NCI-H2227 treated with DMSO at 0.1 percent for 48 hours (cell line): Measurements from ENCODE around the gene PRRG3.
"Not testable (repeated sequence)": the region's sequence is repeated elsewhere in the genome, so short reads cannot be mapped to it uniquely, and the experiment has no call there.

Experiments used
- DNase-seq: peaks from one replicate; lab custom pipeline; 2025; lab: John Stamatoyannopoulos, UW

The PRRG3 gene

GRCh38 chrX:151694661-151695582 lies at the start of gene PRRG3:
TSS of gene PRRG3 (plus strand) at chrX:151695458. CDS start at chrX:151698815, 3,357 bp downstream.
- DNase-seq: no peak

DNA sequence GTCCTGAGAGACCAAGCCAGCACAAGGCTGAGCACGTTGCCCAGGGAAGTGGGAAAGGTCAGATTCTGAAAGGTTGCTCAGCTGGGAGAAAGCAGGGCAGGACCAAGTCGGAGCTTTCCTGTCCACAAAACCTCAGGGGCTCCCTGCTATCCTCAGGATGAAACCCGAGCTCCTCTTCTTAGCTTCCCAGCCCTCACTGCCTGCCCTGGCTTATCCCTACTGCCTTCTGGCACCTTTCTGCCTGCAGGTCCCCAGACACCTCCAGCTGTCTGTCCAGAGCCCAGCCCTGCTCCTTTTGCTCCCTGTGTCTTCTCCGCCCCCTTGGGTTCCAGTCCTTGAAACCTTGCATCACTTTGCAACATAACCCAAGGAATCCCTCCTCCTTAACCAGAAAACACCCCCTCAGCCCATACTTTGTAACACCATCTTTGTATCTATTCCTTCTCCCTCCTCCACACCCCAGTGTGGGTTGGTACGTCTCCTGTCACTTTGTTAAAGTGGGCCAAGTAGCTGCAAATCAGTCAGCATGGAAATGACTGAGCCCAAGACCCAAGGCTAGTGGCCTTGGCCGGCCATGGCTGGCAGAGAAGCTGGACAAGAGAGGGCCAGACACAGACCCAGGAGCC lies 20.0 kb upstream of the PRRG3 start:
- no peak for DNase-seq

DNA sequence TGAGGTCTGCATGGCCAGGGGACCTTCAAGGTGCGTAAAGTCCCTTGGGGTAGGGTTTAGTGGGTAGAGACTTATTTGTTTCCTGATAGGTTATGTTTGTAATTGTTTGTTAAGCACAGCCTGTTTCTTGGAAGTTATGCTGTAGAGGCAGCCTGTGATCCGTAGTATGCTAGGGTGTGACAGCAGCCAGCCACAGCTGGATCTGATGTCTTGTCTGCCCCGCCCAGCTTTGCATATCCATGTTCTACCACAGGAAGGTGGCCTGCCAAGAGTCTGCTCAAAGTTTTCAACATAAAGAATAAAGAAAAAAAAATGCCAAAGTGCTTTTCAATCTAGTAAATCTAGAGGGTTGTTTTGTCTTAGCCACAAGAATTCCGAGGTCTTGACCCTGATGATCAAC lies 19.1 kb upstream of the PRRG3 start:
- no peak for DNase-seq

- no peak for DNase-seq
These were observed 15.4 kb upstream of the PRRG3 start for GRCh38 chrX:151679798-151680402.

DNA sequence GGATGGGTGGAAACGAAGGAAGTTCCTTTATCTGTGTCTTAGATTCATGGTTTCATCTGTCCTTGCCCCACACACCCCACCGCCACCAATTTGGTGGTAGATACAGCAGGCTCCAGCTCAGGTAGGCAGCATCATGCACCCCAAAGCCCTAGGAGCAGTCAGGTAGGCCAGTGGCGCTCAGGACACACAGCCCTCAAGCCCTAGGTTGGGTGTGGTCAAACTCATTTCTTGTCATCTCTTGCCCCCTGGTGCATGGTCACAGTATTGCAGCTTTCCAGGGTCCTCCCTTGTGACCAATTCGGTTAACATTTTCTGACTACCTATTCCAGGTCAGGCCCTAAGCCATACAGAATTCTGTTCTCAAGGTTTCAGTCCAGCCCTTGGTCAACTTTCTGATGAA lies 14.5 kb upstream of the PRRG3 start:
- no peak for DNase-seq

- no peak for DNase-seq
These were observed 7.6 kb upstream of the PRRG3 start for GRCh38 chrX:151687635-151688034.

DNA sequence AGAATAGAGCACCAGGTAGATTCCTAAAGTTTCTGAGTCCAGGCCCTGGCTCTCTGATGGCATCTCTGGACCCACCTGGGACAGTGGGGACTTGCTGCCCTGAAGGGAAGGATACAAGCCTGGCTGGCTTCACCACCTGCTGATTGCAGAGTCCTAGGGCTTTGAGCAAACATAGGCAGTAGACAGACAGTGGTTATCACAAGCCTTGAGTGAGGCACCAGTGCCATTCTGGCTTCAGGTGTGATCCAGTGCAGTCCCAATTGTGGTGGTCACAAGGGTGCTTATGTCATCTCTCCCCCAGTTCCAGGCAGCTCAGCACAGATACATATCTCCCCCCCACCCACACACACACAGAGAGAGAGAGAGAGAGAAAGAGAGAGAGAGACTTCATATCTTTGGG lies 6.6 kb upstream of the PRRG3 start:
- DNase-seq: no peak

GRCh38 chrX:151692825-151693224 lies 2.4 kb upstream of the PRRG3 start:
- DNase-seq: no peak

DNA sequence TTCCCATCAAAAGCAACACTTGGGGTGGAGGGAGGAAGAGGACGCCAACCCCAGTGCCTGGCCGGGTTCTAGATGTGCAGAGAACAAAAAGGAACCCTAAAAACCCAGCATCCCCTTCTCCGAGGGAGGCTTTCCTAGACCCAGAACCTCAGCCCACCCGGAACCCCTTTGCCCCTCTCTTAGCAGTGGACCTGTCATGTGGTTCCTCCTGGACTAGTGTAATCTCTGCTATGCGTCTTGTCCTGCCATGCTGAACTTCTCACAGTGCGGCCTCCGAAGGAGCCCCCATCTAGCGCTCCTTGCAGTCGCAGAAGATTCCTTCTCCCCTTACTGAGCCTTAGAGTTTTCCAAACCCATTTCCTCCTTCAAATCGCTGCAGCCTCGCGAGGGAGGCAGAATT lies 1.1 kb upstream of the PRRG3 start:
- no peak for DNase-seq

- DNase-seq: no peak
These were observed 504 bp downstream of the PRRG3 start for GRCh38 chrX:151695583-151696340.

DNA sequence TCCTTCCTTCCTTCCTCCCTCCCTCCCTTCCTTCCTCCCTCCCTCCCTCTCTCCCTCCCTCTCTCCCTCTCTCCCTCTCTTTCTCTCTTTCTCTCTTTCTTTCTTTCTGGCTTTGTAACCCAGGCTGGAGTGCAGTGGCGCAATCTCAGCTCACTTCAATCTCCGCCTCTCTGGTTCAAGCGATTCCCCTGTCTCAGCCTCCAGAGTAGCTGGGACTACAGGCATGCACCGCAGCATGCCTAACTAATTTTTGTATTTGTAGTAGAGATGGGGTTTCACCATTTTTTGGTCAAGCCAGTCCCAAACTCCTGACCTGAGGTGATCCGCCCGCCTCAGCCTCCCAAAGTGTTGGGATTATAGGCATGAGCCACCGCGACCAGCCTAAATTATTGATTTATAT lies 1.8 kb downstream of the PRRG3 start:
- not testable (repeated sequence) for DNase-seq

GRCh38 chrX:151697522-151697921 lies 2.3 kb downstream of the PRRG3 start:
- no peak for DNase-seq

DNA sequence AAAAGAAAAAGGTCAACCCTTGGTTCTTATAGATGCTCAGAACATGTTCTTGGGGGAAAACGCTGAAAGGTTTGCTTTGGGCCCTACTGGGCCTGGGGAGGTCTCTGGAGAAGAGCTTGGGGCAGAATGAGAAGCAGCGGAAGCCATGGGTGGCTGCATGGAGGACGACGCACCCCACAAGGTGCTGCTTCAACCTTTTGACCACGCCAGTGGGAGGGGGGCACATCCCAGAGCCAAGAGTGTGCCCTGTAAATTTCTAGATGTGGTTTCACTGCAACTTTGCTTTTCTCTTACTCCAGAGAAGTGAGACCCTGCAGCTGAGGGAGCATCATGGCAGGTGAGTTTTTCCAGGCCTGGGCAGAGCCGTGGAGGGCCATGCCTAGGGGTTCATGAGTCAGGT lies 3.2 kb downstream of the PRRG3 start:
- no peak for DNase-seq

DNA sequence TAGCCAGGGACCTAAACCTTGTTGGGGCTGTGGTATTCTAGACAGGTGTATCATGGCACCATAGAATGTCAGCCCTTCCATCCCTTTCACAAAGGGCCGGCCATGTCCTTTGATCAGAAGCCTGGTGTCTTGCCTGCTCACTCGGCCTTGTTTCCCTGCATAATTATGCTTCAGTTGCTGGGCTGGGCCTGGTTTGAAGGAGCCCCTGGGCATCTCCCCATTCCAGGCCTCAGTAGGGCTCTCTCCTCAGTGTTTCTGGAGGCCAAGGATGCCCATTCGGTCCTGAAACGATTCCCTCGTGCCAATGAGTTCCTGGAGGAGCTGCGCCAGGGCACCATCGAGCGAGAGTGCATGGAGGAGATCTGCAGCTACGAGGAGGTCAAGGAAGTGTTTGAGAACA lies 4.5 kb downstream of the PRRG3 start:
- DNase-seq: no peak

GRCh38 chrX:151700581-151700980 lies 5.3 kb downstream of the PRRG3 start:
- DNase-seq: no peak

GRCh38 chrX:151701071-151701470 lies 5.8 kb downstream of the PRRG3 start:
- DNase-seq: no peak

GRCh38 chrX:151701531-151701930 lies 6.3 kb downstream of the PRRG3 start:
- no peak for DNase-seq

GRCh38 chrX:151702026-151702714 lies 6.9 kb downstream of the PRRG3 start:
- no peak for DNase-seq

- no peak for DNase-seq
These were observed 7.6 kb downstream of the PRRG3 start for GRCh38 chrX:151702741-151703340.

DNA sequence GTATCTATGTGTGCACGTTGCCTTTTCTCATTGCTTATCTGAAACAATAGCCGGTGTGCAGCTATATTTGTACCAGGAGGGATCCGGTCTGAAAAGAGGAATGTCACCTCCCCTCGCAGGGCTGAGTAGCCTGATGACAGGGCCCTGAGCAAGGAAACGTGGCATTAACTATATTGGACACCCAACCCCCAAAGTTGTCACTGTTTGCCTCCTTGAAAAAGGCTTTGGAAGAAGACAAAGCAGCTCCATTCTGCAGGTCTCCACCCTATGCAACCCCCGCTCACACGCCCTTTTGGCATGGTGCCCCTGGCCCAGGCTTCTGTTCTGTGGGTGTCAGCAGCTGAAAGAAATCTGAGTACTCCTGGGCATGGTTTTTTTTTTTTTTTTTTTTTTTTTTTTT lies 8.2 kb downstream of the PRRG3 start:
- DNase-seq: no peak

- DNase-seq: no peak
These were observed 8.9 kb downstream of the PRRG3 start for GRCh38 chrX:151704041-151704663.
